DOHH2 (cell line): ENCODE data around the gene LENG9.

ENCODE experiments used
- H3F3A ChIP-seq: fragments of 200-600 bp; sonication (generic), shearing (Covaris generic); 2 replicates; pipeline ENCODE4 v1.6.0; 2016; ENCODE audit warnings: antibody characterized with exemption, mild to moderate bottlenecking; ENCODE audit not compliant: control insufficient read depth, insufficient read depth
- H3K27ac ChIP-seq: fragments of 200-600 bp; sonication (generic); 2 replicates; pipeline ENCODE4 v1.5.1; 2014; ENCODE audit warnings: low read depth, mild to moderate bottlenecking, low read length, moderate library complexity
- H3K27me3 ChIP-seq: fragments of 200-600 bp; sonication (generic); 2 replicates; pipeline ENCODE4 v1.6.1; 2014; ENCODE audit warnings: mild to moderate bottlenecking, low read length, mixed read lengths; ENCODE audit not compliant: control insufficient read depth
- H3K36me3 ChIP-seq: fragments of 200-600 bp; sonication (generic); 2 replicates; pipeline ENCODE4 v1.6.1; 2014; ENCODE audit warnings: mild to moderate bottlenecking, low read length, moderate library complexity, mixed read lengths; ENCODE audit not compliant: control insufficient read depth
- H3K4me1 ChIP-seq: fragments of 200-600 bp; sonication (generic); 2 replicates; pipeline ENCODE4 v1.6.1; 2014; ENCODE audit warnings: mild to moderate bottlenecking, low read length, mixed read lengths; ENCODE audit not compliant: control insufficient read depth
- H3K4me2 ChIP-seq: fragments of 200-600 bp; sonication (generic); 2 replicates; pipeline ENCODE4 v1.6.0; 2014; ENCODE audit warnings: mild to moderate bottlenecking, low read length, moderate library complexity
- H3K4me3 ChIP-seq: fragments of 200-600 bp; sonication (generic); 2 replicates; pipeline ENCODE4 v1.5.1; 2014; ENCODE audit warnings: mild to moderate bottlenecking, low read length, mixed read lengths
- H3K79me2 ChIP-seq: fragments of 200-600 bp; sonication (generic); 2 replicates; pipeline ENCODE4 v1.6.1; 2014; ENCODE audit warnings: mild to moderate bottlenecking, low read length, mixed read lengths; ENCODE audit not compliant: control insufficient read depth
- H3K9me2 ChIP-seq: fragments of 200-600 bp; sonication (generic); replicated peaks from 2 replicates; pipeline ENCODE4 v1.6.1; 2014; ENCODE audit warnings: mild to moderate bottlenecking, low read length, mixed read lengths; ENCODE audit not compliant: control insufficient read depth
- H3K9me3 ChIP-seq: fragments of 200-600 bp; sonication (generic); 2 replicates; pipeline ENCODE4 v1.6.1; 2014; ENCODE audit warnings: antibody characterized with exemption, low read length, mixed read lengths; ENCODE audit not compliant: control insufficient read depth, insufficient read depth
- H4K20me1 ChIP-seq: fragments of 200-600 bp; sonication (generic); 2 replicates; pipeline ENCODE4 v1.6.0; 2014; ENCODE audit warnings: low read depth, mild to moderate bottlenecking, antibody characterized with exemption, low read length, moderate library complexity; ENCODE audit not compliant: control insufficient read depth, insufficient read depth
- CTCF ChIP-seq: fragments of 200-600 bp; sonication (generic); IDR thresholded peaks from one replicate; pipeline ENCODE4 v1.5.1; 2014; ENCODE audit warnings: antibody characterized with exemption, mild to moderate bottlenecking, low read depth, low read length; ENCODE audit not compliant: poor library complexity, severe bottlenecking
- EZH2phosphoT487 ChIP-seq: fragments of 200-600 bp; sonication (generic); IDR thresholded peaks from 2 replicates; pipeline ENCODE4 v1.6.1; 2017; ENCODE audit warnings: borderline replicate concordance, mild to moderate bottlenecking, antibody characterized with exemption, low read length, moderate library complexity, mixed read lengths

The LENG9 gene

DNA sequence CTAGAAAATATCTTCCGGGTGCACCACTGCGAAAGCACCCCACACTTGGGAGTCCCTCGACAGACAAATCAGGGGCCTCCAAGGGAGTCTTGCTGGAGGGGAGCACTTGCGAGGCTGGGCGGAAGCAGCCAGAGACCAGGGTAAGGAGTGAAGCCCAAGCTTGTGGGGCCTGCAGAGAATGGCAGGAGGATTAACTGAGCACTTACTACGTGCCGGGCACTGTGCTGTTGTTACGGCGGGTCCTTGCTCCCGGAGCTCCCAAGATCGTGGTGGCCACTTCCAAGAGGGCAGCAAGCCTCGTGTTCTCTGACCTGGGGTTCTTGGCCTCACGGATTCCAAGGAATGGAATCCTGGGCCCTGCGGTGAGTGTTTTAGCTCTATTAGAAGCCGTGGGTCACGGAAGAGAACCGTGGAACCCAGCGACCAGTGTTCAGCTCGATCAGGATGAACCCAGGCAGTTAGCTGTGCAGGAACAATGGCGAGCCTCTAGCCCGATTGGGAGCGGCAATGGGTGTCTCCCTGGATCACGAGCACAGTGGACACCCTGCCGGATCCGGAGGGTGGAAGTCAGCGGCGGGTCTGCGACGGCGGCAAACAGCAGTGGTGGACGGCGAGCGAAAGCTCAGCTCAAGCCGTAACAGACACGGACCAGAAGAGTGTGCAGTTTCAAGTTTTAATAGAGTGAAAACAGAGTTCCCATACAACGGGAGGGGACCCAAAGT is 38.8 kb downstream of the LENG9 start:
- no peak for TF ChIP-seq CTCF
- TF ChIP-seq EZH2phosphoT487, result no peak
- H3K9me3 ChIP-seq, result no peaks in the 10 kb centered on the region

DNA sequence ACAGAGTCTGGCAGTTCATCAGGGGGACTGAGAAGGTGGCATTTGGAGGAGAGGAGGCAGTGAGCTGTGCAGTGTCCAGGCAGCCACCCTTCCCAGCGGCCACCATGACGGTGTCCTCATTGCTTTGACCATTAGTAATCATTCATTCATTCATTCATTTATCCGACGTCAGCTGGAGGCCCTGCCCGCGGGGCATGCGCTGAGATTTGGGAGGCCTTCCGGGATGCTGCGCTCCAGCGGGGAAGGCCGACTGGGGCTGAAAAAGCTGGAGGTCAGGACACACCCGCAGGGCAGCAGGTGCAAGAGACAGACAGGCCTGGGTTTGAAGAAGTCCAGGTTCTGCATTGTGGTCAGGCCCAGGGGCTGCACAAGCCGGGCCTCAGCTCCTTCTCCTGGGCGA is 39.4 kb downstream of the LENG9 start:
- H4K20me1 ChIP-seq, result no peaks in the 10 kb centered on the region
- H3K9me2 ChIP-seq, result no peaks in the 10 kb centered on the region
- TF ChIP-seq CTCF, result no peak
- TF ChIP-seq EZH2phosphoT487, result no peak
- no peaks in the 10 kb centered on the region for H3K36me3 ChIP-seq
- H3K4me1 ChIP-seq, result no peaks in the 10 kb centered on the region
- H3K4me2 ChIP-seq, result no peak overlapping the region
- H3K79me2 ChIP-seq, result no peaks in the 10 kb centered on the region
- H3K27ac ChIP-seq, result no peak overlapping the region
- H3K27me3 ChIP-seq, result peaks cover 4% of the 10 kb centered on the region; the same call in 1 of the 2 replicates
- no peaks in the 10 kb centered on the region for H3F3A ChIP-seq
- H3K4me3 ChIP-seq, result no peak overlapping the region
- H3K9me3 ChIP-seq, result no peaks in the 10 kb centered on the region

More for the DNA sequence above, 38.8 kb downstream of the LENG9 start:
- H4K20me1 ChIP-seq, result no peaks in the 10 kb centered on the region
- peaks cover 10% of the 10 kb centered on the region for H3K27me3 ChIP-seq
- H3F3A ChIP-seq, result no peaks in the 10 kb centered on the region
- H3K79me2 ChIP-seq, result no peaks in the 10 kb centered on the region
- no peak overlapping the region for H3K4me2 ChIP-seq
- H3K36me3 ChIP-seq, result no peaks in the 10 kb centered on the region
- no peaks in the 10 kb centered on the region for H3K9me2 ChIP-seq
- H3K27ac ChIP-seq, result no peak overlapping the region
- H3K4me1 ChIP-seq, result no peaks in the 10 kb centered on the region
- no peak overlapping the region for H3K4me3 ChIP-seq

DNA sequence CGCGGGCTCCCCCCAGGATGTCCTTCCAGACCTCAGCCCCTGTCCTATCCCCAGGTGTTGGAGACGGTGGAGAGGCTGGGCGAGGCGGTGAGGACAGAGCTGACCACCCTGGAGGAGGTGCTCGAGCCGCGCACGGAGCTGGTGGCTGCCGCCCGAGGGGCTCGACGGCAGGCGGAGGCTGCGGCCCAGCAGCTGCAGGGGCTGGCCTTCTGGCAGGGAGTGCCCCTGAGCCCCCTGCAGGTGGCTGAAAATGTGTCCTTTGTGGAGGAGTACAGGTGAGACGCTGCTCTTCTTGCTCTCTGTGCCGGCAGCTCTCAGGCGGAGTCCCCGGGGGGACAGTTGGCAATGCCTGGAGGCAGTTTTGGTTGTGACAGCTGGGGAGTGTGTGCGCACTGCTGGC is 41.4 kb downstream of the LENG9 start:
- Histone ChIP-seq H3F3A (no peaks in the 10 kb centered on the region), H3K4me2 (no peak overlapping the region), H3K27ac (no peak overlapping the region), H3K9me3 (no peaks in the 10 kb centered on the region), H3K9me2 (no peaks in the 10 kb centered on the region), H3K27me3 (0 out of 2 replicates have a peak, but pooled peaks cover 2% of the 10 kb centered on the region), H4K20me1 (no peaks in the 10 kb centered on the region), H3K4me1 (no peaks in the 10 kb centered on the region), H3K36me3 (no peaks in the 10 kb centered on the region), H3K4me3 (no peak overlapping the region), H3K79me2 (no peaks in the 10 kb centered on the region)
- TF ChIP-seq EZH2phosphoT487 (no peak), CTCF (no peak)
